ENCODE results near the gene BTBD1.
"Not testable (repeated sequence)": the region's sequence is repeated elsewhere in the genome, so short reads cannot be mapped to it uniquely, and the experiment has no call there.

Gene BTBD1

DNA sequence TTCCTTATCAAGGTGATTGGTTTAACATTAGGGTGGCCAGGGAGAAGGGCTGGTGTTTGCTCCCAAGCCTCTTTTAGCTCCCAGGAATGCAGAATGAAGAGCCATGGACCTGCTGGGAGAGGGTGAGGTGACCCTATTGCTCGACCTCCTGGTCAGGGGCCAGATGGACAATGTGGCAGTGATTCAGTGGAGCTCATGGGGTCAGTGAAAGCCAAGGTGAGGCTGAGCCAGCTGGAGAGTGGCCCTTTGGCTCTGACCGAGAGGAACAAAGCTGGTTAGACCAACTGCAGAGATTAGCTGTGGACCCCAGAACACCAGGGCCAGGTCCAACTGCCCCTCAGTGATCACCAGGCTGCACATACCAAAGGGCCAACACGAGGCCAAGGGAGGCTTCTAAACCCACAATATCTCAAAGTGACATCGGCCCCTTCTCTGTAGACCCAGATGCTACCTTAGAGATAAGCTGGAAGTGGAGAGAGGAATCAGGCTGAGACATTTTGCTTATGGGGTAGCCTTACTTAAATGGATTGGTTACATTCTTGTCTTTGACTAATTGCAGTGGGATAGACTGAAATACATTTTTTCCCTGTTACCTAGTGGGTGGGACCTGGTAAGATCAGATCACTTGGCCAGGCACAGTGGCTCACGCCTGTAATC lies 15.8 kb upstream of the BTBD1 start:
- no peak for TF ChIP-seq POLR2A (IDR thresholded peaks at IDR 0.05; ENCODE audit: low read depth, low read length)
- no peak for FAIRE-seq
- no peak for DNase-seq (ENCODE audit: insufficient read length, low spot score)

DNA sequence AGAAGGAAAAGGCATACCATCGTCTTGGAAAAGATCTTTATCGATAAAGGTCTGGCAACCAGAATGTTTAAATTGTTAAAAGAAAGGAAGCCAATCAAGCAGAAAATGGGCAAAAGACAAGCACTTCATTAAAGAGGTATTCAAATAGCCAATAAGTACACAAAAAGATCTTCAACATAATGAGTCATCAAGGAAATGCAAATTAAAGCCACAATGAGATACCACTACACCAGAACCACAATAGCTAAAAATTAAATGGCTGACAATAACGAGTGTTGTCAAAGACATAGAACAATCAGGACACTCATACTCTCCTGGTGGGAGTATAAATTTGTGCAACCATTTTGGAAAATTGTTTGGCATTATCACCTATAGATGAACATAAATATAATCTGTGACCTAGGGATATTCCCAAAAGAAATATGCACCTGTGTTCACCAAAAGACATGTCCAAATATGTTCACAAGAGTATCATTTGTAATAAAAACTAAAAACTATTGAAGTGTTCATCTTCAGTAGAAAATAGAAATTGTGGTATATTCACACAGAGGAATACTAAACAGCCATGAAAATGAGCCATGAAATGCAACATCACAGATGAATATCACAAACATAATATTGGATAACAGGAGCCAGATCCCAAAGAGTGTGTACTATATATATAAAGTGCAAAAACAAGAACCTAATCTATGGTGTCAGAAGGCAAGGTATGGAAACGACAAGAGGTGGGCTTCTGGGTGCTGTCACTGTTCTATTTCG lies 14.4 kb upstream of the BTBD1 start:
- TF ChIP-seq POLR2A (IDR thresholded peaks at IDR 0.05; ENCODE audit: low read depth, low read length): no peak
- no peak for DNase-seq (ENCODE audit: insufficient read length, low spot score)
- no peak for FAIRE-seq

DNA sequence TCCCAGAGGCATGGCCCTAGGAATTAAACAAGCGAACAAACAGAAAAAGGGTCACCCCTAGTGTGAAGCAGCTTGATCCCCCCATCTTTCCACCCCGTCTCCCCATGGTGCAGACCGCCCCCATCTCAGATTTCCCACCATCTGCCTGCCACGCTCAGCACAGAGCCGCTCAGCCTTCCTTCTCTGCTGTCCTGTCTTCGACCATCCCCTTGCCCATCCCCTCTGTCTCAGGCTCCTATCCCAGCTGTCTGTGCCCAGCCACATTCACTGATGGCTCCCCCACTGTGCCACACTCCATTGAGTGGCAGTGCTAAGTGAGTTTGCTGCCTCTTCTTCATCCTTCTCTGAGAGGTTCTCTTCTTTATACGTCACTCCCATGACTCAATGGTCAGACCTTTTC lies 11.7 kb upstream of the BTBD1 start:
- no peak for TF ChIP-seq POLR2A (IDR thresholded peaks at IDR 0.05; ENCODE audit: low read depth, low read length)
- FAIRE-seq (no peak), DNase-seq (ENCODE audit: insufficient read length, low spot score) (no peak)

DNA sequence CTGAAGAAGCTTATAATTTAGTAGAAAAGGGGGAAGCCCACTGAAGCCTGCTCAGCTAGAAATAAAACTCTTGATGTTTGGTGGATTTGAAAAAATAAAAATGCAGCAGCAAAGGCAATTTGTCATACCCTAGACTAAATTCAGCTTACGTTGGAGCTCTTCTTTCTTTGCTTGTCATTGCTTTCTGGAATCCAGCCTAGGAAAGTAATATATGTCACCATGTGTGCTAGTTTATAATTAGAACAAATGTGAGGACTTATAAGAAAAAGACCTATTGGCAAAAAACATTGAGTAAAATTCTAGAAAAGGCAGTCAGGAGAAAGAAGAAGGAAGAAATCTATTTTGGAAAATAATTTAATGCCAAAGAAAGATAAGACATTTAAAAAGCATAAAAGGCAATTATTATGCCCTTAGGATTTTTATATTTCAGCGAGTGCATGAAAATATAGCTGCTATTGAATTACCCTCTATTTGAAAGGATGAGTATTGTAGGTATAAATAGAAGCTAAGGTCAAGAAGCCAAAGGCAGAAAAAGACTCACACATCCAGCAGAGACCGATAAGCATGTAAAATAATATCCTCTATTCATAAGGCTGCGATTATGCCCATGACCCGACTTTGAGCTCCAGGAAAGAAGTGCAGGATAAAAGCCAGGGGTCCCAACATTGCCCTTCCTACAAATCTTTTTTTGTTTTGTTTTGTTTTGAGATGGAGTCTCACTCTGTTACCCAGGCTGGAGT lies 10.6 kb upstream of the BTBD1 start:
- DNase-seq (ENCODE audit: insufficient read length, low spot score) (no peak), FAIRE-seq (no peak)
- no peak for TF ChIP-seq POLR2A (IDR thresholded peaks at IDR 0.05; ENCODE audit: low read depth, low read length)

DNA sequence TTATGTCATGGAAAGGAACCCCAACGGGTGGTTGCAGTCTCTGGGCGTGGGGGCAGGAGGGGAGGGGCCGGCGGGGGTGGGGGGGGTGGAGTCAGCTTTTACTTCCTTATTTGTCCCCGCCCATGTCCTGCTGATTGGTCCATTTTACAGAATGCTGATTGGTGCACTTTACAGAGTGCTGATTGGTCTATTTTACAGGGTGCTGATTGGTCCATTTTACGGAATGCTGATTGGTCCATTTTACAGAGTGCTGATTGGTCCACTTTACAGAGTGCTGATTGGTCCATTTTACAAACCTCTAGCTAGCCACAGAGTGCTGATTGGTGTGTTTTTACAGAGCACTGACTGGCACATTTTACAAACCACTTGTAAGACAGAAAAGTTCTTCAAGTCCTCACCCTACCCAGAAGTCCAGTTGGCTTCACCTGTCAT lies 2.2 kb upstream of the BTBD1 start:
- DNase-seq (ENCODE audit: insufficient read length, low spot score); FAIRE-seq: not testable (repeated sequence)

DNA sequence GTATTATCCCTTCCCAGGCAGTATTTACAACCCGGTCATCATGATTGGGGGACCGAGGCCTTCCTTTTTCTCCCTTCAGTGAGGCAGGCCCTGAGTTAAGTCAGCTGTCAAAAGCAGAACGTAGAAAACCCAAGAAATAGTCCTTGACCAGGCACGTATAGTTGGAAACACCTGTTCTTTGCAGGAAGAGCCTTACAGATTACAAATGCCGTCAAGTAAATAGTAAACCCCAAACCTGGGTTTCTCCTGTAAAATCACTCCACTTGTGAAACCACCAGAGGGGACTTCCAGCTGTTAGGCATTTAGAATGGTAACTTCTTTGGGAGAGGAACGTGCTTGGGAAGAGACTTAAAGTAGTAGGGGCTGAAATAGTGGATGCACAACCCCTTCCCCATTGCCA lies 1.0 kb upstream of the BTBD1 start:
- FAIRE-seq (no peak), DNase-seq (ENCODE audit: insufficient read length, low spot score) (no peak)
- TF ChIP-seq POLR2A (IDR thresholded peaks at IDR 0.05; ENCODE audit: low read depth, low read length): no peak

DNA sequence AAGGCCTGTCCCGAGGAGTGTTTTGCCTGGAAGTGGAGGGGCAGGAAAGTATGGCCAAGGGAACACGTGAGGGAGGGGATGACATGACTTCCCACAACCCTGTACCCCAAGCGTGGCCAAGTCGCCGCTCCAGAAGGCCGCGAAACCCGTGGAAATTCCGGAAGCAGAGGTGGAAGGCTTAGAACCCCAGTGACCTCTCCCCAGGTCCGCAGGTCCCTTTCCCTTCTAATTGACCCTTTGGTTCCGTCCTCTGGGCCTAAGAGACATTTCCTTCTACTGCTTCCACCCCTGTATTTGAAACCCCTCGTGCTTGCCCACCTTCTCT lies 548 bp upstream of the BTBD1 start:
- no peak for TF ChIP-seq POLR2A (IDR thresholded peaks at IDR 0.05; ENCODE audit: low read depth, low read length)
- FAIRE-seq: no peak
- DNase-seq (ENCODE audit: insufficient read length, low spot score): no peak

DNA sequence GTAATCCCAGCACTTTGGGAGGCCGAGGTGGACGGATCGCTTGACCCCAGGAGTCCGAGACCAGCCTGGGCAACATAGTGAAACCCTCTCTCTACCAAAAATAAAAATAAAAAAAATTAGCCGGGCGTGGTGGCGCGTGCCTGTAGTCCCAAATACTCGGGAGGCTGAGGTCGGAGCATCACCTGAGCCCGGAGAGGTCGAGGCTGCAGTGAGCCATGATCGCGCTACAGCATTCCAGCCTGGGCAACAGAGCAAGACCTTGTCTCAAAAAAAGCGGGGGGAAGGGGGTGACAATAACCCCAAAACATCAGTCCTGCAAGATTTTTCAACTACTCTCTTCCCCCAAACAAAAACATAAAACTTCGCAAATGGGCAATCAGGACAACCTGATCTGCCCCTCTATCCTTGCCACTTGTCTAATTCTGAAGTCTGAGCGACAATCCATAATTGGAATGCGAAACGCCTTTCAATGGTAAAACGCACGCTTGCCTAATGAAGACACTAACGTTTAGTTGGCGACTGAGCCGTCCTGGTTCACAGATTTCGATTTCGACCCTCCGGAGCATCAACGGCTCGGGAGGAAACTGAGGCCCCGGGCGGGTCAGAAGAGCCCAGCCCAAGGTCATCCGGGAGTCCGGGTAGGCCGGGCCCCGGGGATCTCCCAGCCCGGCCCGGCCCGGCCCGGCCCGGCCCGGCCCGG lies 868 bp downstream of the BTBD1 start:
- no peak for TF ChIP-seq POLR2A (IDR thresholded peaks at IDR 0.05; ENCODE audit: low read depth, low read length)

DNA sequence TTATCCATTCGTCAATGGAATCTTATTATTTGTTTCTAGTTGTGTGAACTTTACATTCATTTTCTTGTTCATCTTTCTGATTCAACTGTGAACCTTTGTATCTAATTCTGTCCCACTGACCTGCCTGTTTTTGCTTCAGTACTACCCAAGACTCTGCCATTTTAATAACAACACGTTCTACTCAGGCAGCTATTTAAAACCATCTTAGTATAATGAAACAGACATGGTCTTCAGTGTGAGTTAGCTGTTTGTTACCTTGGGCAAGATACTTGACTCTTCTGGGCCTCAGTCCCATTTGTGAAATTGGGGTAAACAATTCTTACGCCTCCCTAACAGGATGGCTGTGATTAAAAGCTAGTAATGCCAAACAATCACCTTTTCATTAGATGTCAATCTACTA lies 1.6 kb downstream of the BTBD1 start:
- TF ChIP-seq POLR2A (IDR thresholded peaks at IDR 0.05; ENCODE audit: low read depth, low read length): no peak
- FAIRE-seq (no peak), DNase-seq (ENCODE audit: insufficient read length, low spot score) (no peak)

More for the DNA sequence above, 868 bp downstream of the BTBD1 start:
- DNase-seq (ENCODE audit: insufficient read length, low spot score) (no peak), FAIRE-seq (no peak)

DNA sequence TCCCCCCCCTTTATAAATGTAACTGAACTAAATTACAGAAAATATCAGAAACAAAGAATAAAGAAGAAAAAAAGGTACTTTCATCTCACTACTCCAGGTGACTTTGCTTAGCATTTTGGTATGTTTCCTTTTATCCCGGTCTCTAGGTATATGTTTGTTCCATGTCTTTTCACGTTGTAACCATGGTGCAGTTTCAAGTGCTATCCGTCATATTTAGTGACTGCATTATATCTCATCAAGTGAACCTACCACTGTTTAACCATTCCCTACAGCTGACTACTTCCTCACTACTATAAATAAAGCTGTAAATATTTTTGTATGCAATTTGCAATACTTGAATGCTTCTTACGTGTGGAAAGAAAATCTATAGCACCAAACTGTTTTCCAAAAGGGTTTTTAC lies 2.2 kb downstream of the BTBD1 start:
- FAIRE-seq (no peak), DNase-seq (ENCODE audit: insufficient read length, low spot score) (no peak)
- TF ChIP-seq POLR2A (IDR thresholded peaks at IDR 0.05; ENCODE audit: low read depth, low read length): no peak

DNA sequence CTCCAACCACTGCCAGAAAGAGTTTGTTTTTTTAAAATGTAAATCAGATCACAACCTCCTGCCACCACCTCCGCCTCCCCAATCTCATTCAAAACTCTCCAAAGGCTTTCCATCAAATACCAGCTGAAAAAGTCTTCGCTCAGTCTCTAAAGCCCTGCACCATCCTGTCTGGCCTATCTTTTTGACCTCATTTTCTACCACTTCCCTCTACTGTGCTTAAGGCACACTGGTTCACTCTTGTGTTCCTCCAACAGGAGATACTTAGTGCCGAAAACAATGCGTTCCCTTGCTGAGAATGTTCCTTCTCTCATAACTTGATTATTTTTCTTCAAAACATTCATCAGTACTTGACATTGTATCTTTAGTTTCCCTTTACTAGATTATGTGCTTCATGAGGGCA lies 3.5 kb downstream of the BTBD1 start:
- FAIRE-seq (no peak), DNase-seq (ENCODE audit: insufficient read length, low spot score) (no peak)
- TF ChIP-seq POLR2A (IDR thresholded peaks at IDR 0.05; ENCODE audit: low read depth, low read length): no peak

DNA sequence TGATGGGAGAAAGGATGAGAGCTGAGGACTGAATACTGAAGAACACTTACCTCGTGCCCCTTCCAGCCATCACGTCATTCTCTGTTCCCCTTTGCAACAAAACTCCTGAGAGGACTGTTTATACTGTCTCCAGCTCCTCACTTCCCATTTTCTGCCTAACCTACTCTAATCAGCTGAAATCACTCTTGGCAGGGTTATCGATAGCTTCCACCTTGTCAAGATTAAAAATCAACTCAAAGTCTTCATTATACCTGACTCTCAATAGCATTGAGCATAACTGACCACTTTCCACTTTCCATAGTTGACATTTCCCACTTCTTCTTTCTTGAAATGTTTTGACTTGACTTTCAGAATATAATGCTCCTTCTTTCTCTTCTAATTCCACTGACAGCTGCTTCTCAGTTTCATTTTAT lies 4.3 kb downstream of the BTBD1 start:
- DNase-seq (ENCODE audit: insufficient read length, low spot score) (no peak), FAIRE-seq (no peak)
- no peak for TF ChIP-seq POLR2A (IDR thresholded peaks at IDR 0.05; ENCODE audit: low read depth, low read length)

DNA sequence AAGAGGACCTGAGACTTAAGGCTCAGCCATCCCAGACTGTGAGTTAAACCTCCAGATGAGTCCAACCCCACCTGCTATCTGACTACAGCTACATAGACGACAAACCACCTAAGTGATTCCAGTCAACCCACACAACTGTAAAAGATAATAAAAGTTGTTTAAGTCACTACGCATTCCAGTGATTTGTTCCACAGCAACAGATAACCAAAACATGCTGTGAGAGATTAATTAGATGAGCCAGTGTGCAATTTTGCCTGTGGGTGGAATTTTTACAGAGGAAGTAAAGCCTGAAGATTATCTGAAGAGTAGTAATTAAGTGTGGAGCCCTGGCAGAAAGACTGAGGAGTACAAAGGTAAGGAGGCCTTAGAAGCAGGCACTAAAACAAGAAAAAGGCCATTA lies 5.4 kb downstream of the BTBD1 start:
- DNase-seq (ENCODE audit: insufficient read length, low spot score) (no peak), FAIRE-seq (no peak)
- TF ChIP-seq POLR2A (IDR thresholded peaks at IDR 0.05; ENCODE audit: low read depth, low read length): no peak

DNA sequence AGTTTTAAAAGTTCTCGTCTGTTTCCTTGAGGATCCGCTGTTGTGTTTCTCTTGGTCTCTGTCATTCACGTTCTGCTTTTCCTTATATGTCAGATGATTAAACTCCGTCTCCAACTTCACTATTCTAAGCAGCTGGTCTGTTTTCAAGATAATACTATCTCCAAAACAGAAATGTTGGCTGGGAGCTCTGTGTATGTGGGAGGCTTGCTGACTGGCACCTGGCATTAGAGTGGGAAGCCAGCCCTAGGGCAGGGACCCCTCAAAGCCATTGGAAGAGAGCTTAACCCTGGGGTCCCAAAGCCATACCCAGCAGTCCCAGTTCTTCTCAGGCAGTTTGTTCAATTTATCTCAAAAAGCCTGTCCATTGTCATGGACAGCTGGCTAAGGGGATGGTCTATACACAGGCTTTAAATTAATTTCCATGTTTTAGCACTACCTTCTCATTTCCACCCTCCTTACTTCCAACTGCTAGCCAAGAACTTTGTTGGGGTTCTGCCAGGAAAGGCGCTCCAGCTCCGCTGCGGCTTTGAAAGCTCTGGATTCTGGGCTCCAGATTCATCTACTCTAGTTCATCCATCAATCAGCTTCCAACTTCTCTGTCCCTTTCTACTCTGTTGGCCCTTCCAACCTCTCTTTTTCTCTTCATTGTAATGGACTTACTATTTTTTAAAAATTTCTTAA lies 9.2 kb downstream of the BTBD1 start:
- DNase-seq (ENCODE audit: insufficient read length, low spot score): no peak
- no peak for FAIRE-seq
- no peak for TF ChIP-seq POLR2A (IDR thresholded peaks at IDR 0.05; ENCODE audit: low read depth, low read length)

Data from H54 (cell line).